ENCODE measurements around the gene NR1H4.
"Not testable (repeated sequence)": the region's sequence is repeated elsewhere in the genome, so short reads cannot be mapped to it uniquely, and the experiment has no call there.

NR1H4 gene

GRCh38 chr12:100579844-100580243 lies 106.2 kb downstream of the NR1H4 start:
- Mint-ChIP-seq H3K27me3 (peaks cover 15% of the 10 kb centered on the region), H3K36me3 (ENCODE audit: low read depth) (no peaks in the 10 kb centered on the region), H3K27ac (no peak overlapping the region), H3K4me3 (no peak overlapping the region), H3K9me3 (no peaks in the 10 kb centered on the region), H3K4me1 (ENCODE audit: low read depth) (no peaks in the 10 kb centered on the region)
- no peak for DNase-seq

DNA sequence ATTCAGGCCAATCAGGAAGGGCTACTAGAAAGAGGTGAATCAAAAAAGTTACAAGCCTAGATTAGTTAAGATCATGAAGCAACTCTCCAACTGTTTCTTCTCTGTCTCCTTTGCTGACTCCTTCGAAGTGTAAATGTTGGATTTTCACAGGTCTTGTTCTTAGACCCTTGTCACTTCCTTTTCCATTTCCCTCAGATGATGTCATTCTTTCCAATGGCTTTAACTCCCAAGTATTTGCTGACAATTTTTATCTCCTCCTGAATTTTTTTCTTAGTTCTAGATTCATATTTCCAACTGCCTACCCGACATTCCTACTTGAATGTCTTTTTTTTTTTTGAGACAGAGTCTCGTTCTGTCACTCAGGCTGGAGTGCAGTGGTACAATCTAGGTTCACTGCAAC lies 110.6 kb downstream of the NR1H4 start:
- Mint-ChIP-seq H3K36me3 (ENCODE audit: low read depth) (no peaks in the 10 kb centered on the region), H3K27me3 (peaks cover 17% of the 10 kb centered on the region), H3K27ac (no peak overlapping the region), H3K9me3 (peaks cover 19% of the 10 kb centered on the region), H3K4me1 (ENCODE audit: low read depth) (no peaks in the 10 kb centered on the region), H3K4me3 (no peak overlapping the region)
- DNase-seq, result no peak

DNA sequence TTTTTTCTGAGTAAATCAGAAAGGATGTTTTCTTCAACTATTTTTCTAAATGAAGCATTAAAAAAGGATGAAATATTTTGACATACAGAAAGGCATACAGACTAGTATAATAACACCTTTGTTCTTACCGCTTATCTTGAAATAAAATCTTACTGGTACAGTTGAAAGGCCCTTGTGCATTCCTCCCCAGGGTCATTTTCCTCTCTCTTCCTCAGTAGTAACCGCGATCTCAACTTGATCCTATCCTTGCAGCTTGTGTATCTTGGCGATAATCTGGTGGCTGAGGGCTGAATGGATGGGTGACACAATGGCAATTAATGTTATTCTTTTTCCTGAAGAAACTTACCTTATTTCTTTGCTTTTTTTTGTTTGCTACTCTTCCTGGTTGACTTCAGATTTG lies 118.3 kb downstream of the NR1H4 start:
- peaks cover 10% of the 10 kb centered on the region for H3K9me3 Mint-ChIP-seq
- H3K27ac Mint-ChIP-seq, result no peak overlapping the region
- H3K4me1 Mint-ChIP-seq (ENCODE audit: low read depth), result no peaks in the 10 kb centered on the region
- no peak overlapping the region for H3K4me3 Mint-ChIP-seq
- H3K36me3 Mint-ChIP-seq (ENCODE audit: low read depth), result no peaks in the 10 kb centered on the region
- no peak for DNase-seq
- no peaks in the 10 kb centered on the region for H3K27me3 Mint-ChIP-seq

- H3K27ac Mint-ChIP-seq, result no peak overlapping the region
- H3K9me3 Mint-ChIP-seq, result peaks cover 4% of the 10 kb centered on the region
- H3K4me1 Mint-ChIP-seq (ENCODE audit: low read depth), result no peaks in the 10 kb centered on the region
- no peak for DNase-seq
- H3K36me3 Mint-ChIP-seq (ENCODE audit: low read depth), result no peaks in the 10 kb centered on the region
- H3K4me3 Mint-ChIP-seq, result no peak overlapping the region
- no peaks in the 10 kb centered on the region for H3K27me3 Mint-ChIP-seq
Observed at GRCh38 chr12:100593490-100593889, 119.8 kb downstream of the NR1H4 start.

DNA sequence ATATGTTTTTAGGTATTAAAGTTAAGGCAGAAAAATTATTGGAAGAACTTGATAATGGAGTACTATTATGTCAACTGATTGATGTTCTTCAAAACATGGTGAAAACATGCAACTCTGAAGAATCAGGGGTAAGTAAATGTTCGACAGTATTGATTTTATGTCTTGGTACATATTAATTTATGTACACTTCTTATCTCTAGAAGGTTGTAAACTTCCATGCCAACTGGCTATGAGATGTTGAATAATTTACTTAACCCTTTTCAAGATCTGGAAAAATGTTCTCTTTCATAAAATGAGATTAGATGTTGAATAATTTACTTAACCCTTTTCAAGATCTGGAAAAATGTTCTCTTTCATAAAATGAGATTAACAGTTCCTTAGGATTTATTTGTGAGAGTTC lies 128.0 kb downstream of the NR1H4 start:
- no peaks in the 10 kb centered on the region for H3K9me3 Mint-ChIP-seq
- no peak overlapping the region for H3K4me3 Mint-ChIP-seq
- DNase-seq, result no peak
- no peaks in the 10 kb centered on the region for H3K4me1 Mint-ChIP-seq (ENCODE audit: low read depth)
- no peak overlapping the region for H3K27ac Mint-ChIP-seq
- peaks cover 3% of the 10 kb centered on the region for H3K27me3 Mint-ChIP-seq
- no peaks in the 10 kb centered on the region for H3K36me3 Mint-ChIP-seq (ENCODE audit: low read depth)

GRCh38 chr12:100602997-100603396 lies 129.3 kb downstream of the NR1H4 start:
- H3K27ac Mint-ChIP-seq; DNase-seq; H3K4me1 Mint-ChIP-seq (ENCODE audit: low read depth); H3K9me3 Mint-ChIP-seq; H3K4me3 Mint-ChIP-seq; H3K36me3 Mint-ChIP-seq (ENCODE audit: low read depth); H3K27me3 Mint-ChIP-seq: not testable (repeated sequence)

DNA sequence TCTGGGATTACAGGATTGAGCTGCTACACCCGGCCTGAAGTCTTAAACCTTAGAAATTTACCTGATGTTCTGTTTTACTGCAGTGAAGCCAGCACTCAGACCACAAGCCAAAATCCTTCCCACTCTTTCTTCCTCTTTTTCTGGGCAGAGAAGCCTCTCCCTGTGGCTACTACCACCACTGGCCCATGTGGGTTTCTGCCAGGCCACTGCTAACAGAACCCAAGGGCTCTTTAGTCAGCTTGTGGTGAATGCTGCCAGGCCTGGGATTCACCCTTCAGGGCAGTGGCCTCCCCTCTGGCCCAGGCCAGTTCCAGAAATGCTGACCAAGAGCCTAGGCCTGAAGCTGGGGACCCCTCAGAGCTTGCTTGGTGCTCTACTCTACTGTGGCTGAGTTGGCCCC lies 135.1 kb downstream of the NR1H4 start:
- Mint-ChIP-seq H3K27ac (no peak overlapping the region), H3K36me3 (ENCODE audit: low read depth) (no peaks in the 10 kb centered on the region), H3K4me3 (no peak overlapping the region), H3K27me3 (peaks cover 3% of the 10 kb centered on the region), H3K9me3 (no peaks in the 10 kb centered on the region), H3K4me1 (ENCODE audit: low read depth) (no peaks in the 10 kb centered on the region)
- no peak for DNase-seq

GRCh38 chr12:100610666-100611430 lies 137.2 kb downstream of the NR1H4 start:
- Mint-ChIP-seq H3K36me3 (ENCODE audit: low read depth) (no peaks in the 10 kb centered on the region), H3K27me3 (peaks cover 3% of the 10 kb centered on the region), H3K9me3 (no peaks in the 10 kb centered on the region), H3K27ac (no peak overlapping the region), H3K4me3 (no peak overlapping the region), H3K4me1 (ENCODE audit: low read depth) (no peaks in the 10 kb centered on the region)
- DNase-seq, result no peak

DNA sequence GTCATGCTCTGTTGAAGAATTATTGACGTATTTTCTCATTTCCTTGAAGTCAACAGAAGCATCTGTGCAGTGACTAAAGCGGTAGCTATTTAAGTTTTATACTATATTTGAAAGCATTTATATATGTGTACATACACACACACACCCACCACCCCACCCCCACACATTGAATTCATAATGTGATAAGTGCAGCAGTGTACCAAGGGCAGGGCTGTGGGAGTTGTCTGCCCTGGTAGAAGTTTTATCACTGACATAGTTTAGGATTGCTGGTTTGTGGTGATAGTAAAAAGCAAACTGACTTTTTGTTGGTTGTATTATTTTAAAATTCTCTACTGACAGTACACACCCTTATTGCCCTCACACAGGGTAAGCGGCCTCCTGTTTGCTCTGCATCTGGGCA lies 138.9 kb downstream of the NR1H4 start:
- H3K27ac Mint-ChIP-seq, result no peak overlapping the region
- no peak for DNase-seq
- H3K4me3 Mint-ChIP-seq, result no peak overlapping the region
- no peaks in the 10 kb centered on the region for H3K4me1 Mint-ChIP-seq (ENCODE audit: low read depth)
- H3K9me3 Mint-ChIP-seq, result no peaks in the 10 kb centered on the region
- H3K27me3 Mint-ChIP-seq, result peaks cover 3% of the 10 kb centered on the region
- no peaks in the 10 kb centered on the region for H3K36me3 Mint-ChIP-seq (ENCODE audit: low read depth)
